Gastroesophageal sphincter (tissue), 4 donors: Measurements from ENCODE around the gene SERPINA9. TPM values are rescaled to one million over a fixed set of nuclear protein-coding genes. Genes with fewer than 3 reads are reported as not detected.

ENCODE experiments used
- ATAC-seq: fragments of 150-250 bp; one replicate; pipeline ENCODE4 v1.9.1; 2016; ENCODE audit warnings: mild to moderate bottlenecking, moderate library complexity
- H3K27ac ChIP-seq, 4 donors: fragments of 200-600 bp; sonication (generic) in 3 of 4; 1 replicate in 3 of 4; 2 replicates in 1 of 4; pipeline ENCODE4 v1.5.1; 2016 to 2019
- H3K27me3 ChIP-seq: fragments of 200-600 bp; sonication (generic); one replicate; pipeline ENCODE4 v1.5.1; 2019
- H3K36me3 ChIP-seq, 2 donors: fragments of 200-600 bp; sonication (generic); one replicate each; pipeline ENCODE4 v1.5.1; 2019; ENCODE audit warnings: control low read depth in 1 of 2
- H3K4me1 ChIP-seq, 3 donors: fragments of 200-600 bp; sonication (generic); 1 replicate in 2 of 3; 2 replicates in 1 of 3; pipeline ENCODE4 v1.5.1; 2016 to 2019; ENCODE audit warnings: control low read depth in 2 of 3
- H3K4me3 ChIP-seq, 2 donors: fragments of 200-600 bp; sonication (generic); one replicate each; pipeline ENCODE4 v1.5.1; 2019; ENCODE audit warnings: mild to moderate bottlenecking in 1 of 2, moderate library complexity in 1 of 2
- H3K9me3 ChIP-seq, 3 donors: fragments of 200-600 bp; sonication (generic); one replicate each; pipeline ENCODE4 v1.5.1; 2017 to 2019; ENCODE audit warnings: control low read depth in 2 of 3
- EP300 ChIP-seq: sonication (generic); formaldehyde crosslinking; IDR thresholded peaks from one replicate; pipeline ENCODE4 v1.6.1; 2017; ENCODE audit warnings: antibody characterized with exemption, mild to moderate bottlenecking
- POLR2A ChIP-seq, 2 donors: fragments of 450-650 bp; IDR thresholded peaks; one replicate each; pipeline ENCODE4 v1.6.1; 2017; ENCODE audit warnings: antibody characterized with exemption in 2 of 2, mild to moderate bottlenecking in 2 of 2, moderate library complexity in 1 of 2
- POLR2AphosphoS5 ChIP-seq: sonication (generic); formaldehyde crosslinking; IDR thresholded peaks from one replicate; pipeline ENCODE4 v1.6.1; 2017; ENCODE audit warnings: antibody characterized with exemption
- WGBS, 2 donors: methylation state at CpG; one replicate each; pipeline ENCODE4 v1.1.5; 2018; ENCODE audit warnings: low coverage in 1 of 2; 5-methylcytosine and 5-hydroxymethylcytosine counted together
- total RNA-seq, 4 donors: library from RNA; depleted of rRNA; stranded (reverse); fragments of >200 nt; gene quantifications; one replicate each; pipeline ENCODE4 v1.1.0, GENCODE V29; 2016
- TF ChIP-seq, protein P1 (sequence below), 4 experiments: fragments of 200-600 bp in 2 of 4; fragments of 450-650 bp in 2 of 4; sonication (generic) in 1 of 4; IDR thresholded peaks; one replicate each; pipeline ENCODE4 v1.5.1; 2017 to 2019; ENCODE audit warnings: antibody characterized with exemption in 4 of 4, mild to moderate bottlenecking in 2 of 4, moderate library complexity in 2 of 4

The SERPINA9 gene
- total RNA-seq, 4 donors from 2014 or later, result not detected

DNA sequence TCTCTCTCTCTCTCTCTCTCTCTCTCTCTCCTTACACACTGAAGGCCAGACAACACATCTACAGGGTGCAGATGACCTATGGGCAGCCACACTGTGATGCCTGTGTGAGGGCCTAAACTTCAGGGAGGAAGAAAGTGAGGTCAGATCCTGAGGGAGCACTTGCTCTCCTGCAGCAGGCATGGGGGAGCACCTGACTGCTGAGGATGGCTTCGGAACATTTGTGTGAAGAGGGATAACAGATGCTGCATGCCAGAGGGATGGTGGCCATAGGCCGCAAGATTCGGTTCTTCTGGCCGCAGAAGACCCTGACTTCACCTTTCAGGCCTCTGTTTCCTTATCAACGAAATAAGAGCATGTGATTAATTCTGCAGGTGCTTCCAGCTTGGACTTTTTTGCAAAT lies 11.7 kb downstream of the SERPINA9 start:
- Histone ChIP-seq H3K27me3 (peaks cover 7% of the 10 kb centered on the region), H3K4me1 (no peaks in the 10 kb centered on the region), H3K36me3 (no peaks in the 10 kb centered on the region), H3K9me3 (peaks cover 0 to 19% (median 0%) of the 10 kb centered on the region in 3 donors), H3K4me3 (no peak overlapping the region), H3K27ac (no peak overlapping the region)
- TF ChIP-seq, protein P1, sequence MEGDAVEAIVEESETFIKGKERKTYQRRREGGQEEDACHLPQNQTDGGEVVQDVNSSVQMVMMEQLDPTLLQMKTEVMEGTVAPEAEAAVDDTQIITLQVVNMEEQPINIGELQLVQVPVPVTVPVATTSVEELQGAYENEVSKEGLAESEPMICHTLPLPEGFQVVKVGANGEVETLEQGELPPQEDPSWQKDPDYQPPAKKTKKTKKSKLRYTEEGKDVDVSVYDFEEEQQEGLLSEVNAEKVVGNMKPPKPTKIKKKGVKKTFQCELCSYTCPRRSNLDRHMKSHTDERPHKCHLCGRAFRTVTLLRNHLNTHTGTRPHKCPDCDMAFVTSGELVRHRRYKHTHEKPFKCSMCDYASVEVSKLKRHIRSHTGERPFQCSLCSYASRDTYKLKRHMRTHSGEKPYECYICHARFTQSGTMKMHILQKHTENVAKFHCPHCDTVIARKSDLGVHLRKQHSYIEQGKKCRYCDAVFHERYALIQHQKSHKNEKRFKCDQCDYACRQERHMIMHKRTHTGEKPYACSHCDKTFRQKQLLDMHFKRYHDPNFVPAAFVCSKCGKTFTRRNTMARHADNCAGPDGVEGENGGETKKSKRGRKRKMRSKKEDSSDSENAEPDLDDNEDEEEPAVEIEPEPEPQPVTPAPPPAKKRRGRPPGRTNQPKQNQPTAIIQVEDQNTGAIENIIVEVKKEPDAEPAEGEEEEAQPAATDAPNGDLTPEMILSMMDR (IDR thresholded peaks at IDR 0.05), result no peak
- no peak for TF ChIP-seq POLR2AphosphoS5
- no peak for ATAC-seq
- 81% methylated on average over 5 of the region's 5 CpGs; no CpG with 5 or more reads in 1 of the 2 donors for WGBS, 2 donors

DNA sequence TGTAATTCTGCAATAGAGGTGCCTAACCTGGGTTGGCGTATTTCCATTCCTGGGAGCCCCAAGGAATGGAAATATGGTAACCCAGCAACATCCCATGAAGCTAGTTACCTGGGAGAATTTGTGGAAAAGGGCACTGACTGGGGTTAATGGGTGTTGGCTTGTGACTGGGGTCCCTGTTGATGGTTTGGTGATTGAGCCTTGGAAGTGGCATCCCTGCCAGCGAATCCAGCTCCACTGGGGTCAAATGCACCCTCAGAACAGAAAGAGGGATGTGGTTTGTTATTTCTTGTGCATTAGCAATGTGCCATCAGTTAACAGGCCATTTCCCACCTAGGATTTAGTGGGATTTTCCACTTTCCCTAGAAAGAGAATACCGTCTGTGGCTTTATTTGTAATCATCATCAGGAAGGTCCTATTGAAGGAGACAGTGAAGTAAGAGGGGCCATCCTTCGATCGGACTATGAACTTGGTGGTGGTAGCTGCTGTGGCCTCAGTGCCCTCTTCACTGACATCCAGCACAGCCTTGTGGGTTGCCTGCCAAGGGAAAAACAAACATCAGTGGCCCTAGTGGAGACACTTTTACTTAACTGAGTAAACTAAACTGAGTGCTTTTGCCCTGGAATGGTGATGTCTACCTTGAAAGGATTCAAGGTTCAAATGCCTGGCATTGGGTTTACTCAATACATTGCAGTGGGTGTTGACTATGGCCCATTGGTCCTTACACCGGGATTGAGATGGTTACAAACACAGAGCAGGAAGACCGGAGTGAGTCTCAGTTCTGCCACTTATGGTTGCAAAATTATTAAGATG lies 13.0 kb downstream of the SERPINA9 start:
- ATAC-seq, result no peak
- H3K27ac ChIP-seq, result no peak overlapping the region
- no peaks in the 10 kb centered on the region for H3K36me3 ChIP-seq
- H3K9me3 ChIP-seq, result peaks cover 0 to 30% (median 0%) of the 10 kb centered on the region in 3 donors
- 84 to 86% methylated on average over 7 of the region's 7 CpGs for WGBS, 2 donors
- no peak overlapping the region for H3K4me3 ChIP-seq
- H3K27me3 ChIP-seq, result peaks cover 11% of the 10 kb centered on the region
- H3K4me1 ChIP-seq, result no peaks in the 10 kb centered on the region
- TF ChIP-seq, protein P1 (IDR thresholded peaks at IDR 0.05), result no peak
- TF ChIP-seq POLR2A (IDR thresholded peaks at IDR 0.05) (no peak), EP300 (no peak), POLR2AphosphoS5 (no peak)

DNA sequence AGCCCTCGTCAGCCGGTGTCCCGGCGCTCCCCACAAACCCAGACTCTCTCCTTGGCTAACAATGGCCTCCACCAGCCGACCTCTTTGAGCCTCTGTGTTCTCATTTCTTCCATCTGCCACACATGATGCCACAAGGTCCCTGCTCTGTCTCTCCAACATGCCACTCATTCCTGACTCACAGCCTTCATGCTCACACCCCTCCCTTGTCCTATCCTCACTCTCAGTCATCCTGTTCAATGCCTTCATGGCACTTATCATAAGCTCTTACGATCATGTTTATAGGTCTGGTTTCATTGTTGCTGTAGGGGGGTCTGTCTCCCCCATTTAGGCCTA lies 13.8 kb downstream of the SERPINA9 start:
- no peaks in the 10 kb centered on the region for H3K36me3 ChIP-seq
- TF ChIP-seq POLR2AphosphoS5, result no peak
- TF ChIP-seq, protein P1 (IDR thresholded peaks at IDR 0.05), result no peak
- WGBS, 2 donors, result 72 to 82% methylated on average over 2 of the region's 6 CpGs
- peaks cover 0 to 37% (median 0%) of the 10 kb centered on the region in 3 donors for H3K9me3 ChIP-seq
- no peak overlapping the region for H3K27ac ChIP-seq
- ATAC-seq, result no peak
- H3K27me3 ChIP-seq, result peaks cover 11% of the 10 kb centered on the region
- H3K4me3 ChIP-seq, result no peak overlapping the region
- H3K4me1 ChIP-seq, result no peaks in the 10 kb centered on the region

DNA sequence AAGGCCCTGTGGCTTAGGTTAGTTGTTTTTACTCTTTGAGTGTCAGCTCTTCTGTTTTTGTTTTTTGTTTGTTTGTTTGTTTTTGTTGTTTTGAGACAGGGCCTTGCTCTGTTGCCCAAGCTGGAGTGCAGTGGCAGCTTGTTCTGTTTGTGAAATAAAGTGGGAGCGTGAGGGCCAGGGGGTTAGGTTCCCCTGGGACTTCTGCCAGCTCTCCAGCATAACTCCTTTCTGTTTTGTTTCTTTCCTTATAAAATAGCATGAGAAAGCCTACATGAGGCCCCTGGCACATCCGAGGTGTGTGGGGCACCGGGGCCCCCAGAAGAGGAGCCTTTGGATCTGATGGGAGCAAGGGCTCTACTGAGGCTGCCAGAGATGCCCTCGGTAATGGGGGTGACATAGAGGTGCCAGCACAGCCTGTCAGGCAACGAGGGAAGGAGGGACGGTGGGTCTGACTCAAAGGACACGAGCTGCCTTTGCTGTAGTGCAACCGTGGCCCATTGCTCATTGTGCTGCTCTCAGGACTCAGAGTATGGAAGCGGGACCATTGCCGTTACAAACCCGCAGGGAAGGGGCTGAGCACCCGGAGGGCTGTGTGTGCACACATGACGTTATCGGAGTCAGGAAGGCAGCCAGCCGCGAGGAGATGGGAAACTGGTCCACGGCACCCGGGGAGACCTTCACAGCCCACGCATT lies 14.3 kb downstream of the SERPINA9 start:
- no peaks in the 10 kb centered on the region for H3K36me3 ChIP-seq
- H3K4me3 ChIP-seq, result no peak overlapping the region
- H3K9me3 ChIP-seq, result peaks cover 0 to 42% (median 0%) of the 10 kb centered on the region in 3 donors
- H3K4me1 ChIP-seq, result no peaks in the 10 kb centered on the region
- no peak for ATAC-seq
- WGBS, 2 donors, result 95% methylated on average over 4 of the region's 19 CpGs; no CpG with 5 or more reads in 1 of the 2 donors
- H3K27ac ChIP-seq, result no peak overlapping the region
- peaks cover 11% of the 10 kb centered on the region for H3K27me3 ChIP-seq
- TF ChIP-seq, protein P1 (IDR thresholded peaks at IDR 0.05), result no peak
- TF ChIP-seq POLR2AphosphoS5 (no peak), POLR2A (IDR thresholded peaks at IDR 0.05) (no peak), EP300 (no peak)
